ENCODE results near the gene CTBP2.

CTBP2 gene

DNA sequence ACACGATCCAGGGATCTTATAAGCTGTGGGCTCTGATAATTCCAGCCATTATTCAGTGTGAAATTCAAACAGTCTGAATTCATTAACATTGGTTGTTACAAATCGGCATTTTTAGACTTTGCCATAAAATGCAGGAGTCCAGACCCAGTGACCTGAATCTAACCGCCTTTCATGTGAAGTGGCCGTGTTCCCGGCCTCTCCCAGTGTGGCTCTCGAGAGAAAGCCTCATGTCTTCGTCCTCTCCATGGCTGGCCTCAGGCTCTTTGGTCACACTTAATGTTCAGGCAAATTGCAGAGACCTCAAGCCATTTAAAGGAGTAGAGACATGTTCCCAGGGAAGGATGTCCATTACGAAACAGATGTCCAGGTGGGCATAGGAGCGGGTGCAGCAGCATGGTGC, 59.3 kb downstream of the CTBP2 start:
- H3K9ac ChIP-seq (ENCODE audit: low read depth in 1 of 2, low read length in 2 of 2) = no peak overlapping the region

DNA sequence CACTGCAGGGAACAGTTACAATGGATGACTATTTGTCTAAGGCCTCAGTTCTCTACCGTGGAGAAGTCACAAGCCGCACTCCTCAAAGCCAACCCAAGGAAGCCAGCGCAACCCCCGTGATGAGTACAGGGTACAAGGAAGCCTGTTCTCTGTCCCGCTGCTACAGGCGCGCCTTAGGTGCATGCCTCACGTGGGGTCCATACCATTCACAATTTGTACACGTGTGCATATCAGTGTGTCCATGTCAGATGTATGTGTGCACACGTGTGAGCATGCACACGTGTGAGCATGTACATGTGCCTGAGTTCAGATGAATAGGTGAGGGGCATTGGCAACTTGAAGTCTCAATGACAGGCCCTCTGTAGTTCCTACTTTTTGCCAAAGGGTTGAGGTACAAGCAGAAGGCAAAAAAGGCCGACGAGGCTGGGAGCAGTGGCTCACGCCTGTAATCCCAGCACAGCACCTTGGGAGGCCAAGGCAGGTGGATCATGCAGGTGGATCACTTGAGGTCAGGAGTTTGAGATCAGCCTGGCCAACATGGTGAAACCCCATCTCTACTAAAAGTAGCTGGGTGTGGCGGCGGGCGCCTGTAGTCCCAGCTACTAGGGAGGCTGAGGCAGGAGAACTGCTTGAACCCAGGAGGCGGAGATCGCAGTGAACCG, 62.8 kb downstream of the CTBP2 start:
- no peaks in the 10 kb centered on the region for H3K9me3 ChIP-seq (ENCODE audit: control insufficient read depth in 2 of 2, low read length in 2 of 2)
- no peak overlapping the region for H3K4me3 ChIP-seq (ENCODE audit: low read length in 2 of 2)
- peaks cover 6 to 11% of the 10 kb centered on the region in 2 donors for H3K36me3 ChIP-seq (ENCODE audit: control insufficient read depth in 2 of 2, insufficient read depth in 2 of 2, low read length in 2 of 2)
- H3K9ac ChIP-seq (ENCODE audit: low read depth in 1 of 2, low read length in 2 of 2) = no peak overlapping the region
- peaks cover 0 to 14% of the 10 kb centered on the region in 2 donors for H3K4me1 ChIP-seq (ENCODE audit: control insufficient read depth in 2 of 2, insufficient read depth in 2 of 2, low read length in 2 of 2)
- no peak overlapping the region for H3K27ac ChIP-seq (ENCODE audit: low read depth in 2 of 2, low read length in 2 of 2)
- no peaks in the 10 kb centered on the region for H3K27me3 ChIP-seq (ENCODE audit: control insufficient read depth in 2 of 2, insufficient read depth in 2 of 2, low read length in 2 of 2)

More for the DNA sequence above, 59.3 kb downstream of the CTBP2 start:
- H3K27ac ChIP-seq (ENCODE audit: low read depth in 2 of 2, low read length in 2 of 2) = no peak overlapping the region
- H3K27me3 ChIP-seq (ENCODE audit: control insufficient read depth in 2 of 2, insufficient read depth in 2 of 2, low read length in 2 of 2) = no peaks in the 10 kb centered on the region
- H3K36me3 ChIP-seq (ENCODE audit: control insufficient read depth in 2 of 2, insufficient read depth in 2 of 2, low read length in 2 of 2) = peaks cover 3 to 7% of the 10 kb centered on the region in 2 donors
- peaks cover 0 to 17% of the 10 kb centered on the region in 2 donors for H3K4me1 ChIP-seq (ENCODE audit: control insufficient read depth in 2 of 2, insufficient read depth in 2 of 2, low read length in 2 of 2)
- no peaks in the 10 kb centered on the region for H3K9me3 ChIP-seq (ENCODE audit: control insufficient read depth in 2 of 2, low read length in 2 of 2)
- no peak overlapping the region for H3K4me3 ChIP-seq (ENCODE audit: low read length in 2 of 2)

DNA sequence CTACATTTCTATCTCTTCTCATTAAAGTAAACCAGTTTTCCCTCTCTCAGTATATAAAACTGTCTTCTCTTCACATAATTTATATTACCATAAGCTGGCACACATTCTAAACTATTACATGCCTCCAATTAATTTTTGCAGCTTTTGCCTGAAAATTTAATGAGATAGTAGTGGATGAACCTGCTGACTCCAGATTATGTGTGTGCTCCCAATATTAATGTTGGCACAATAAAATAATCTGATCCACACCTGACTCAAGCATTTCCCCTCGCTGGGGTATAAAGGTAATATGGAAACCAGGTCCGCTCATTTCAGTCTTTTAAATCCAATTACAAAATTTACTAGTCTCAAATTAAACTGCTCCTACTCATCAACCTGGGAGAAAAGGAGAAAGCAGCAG, 63.4 kb downstream of the CTBP2 start:
- Histone ChIP-seq H3K4me3 (ENCODE audit: low read length in 2 of 2) (no peak overlapping the region), H3K4me1 (ENCODE audit: control insufficient read depth in 2 of 2, insufficient read depth in 2 of 2, low read length in 2 of 2) (peaks cover 0 to 10% of the 10 kb centered on the region in 2 donors), H3K27me3 (ENCODE audit: control insufficient read depth in 2 of 2, insufficient read depth in 2 of 2, low read length in 2 of 2) (no peaks in the 10 kb centered on the region), H3K9ac (ENCODE audit: low read depth in 1 of 2, low read length in 2 of 2) (no peak overlapping the region), H3K27ac (ENCODE audit: low read depth in 2 of 2, low read length in 2 of 2) (no peak overlapping the region), H3K36me3 (ENCODE audit: control insufficient read depth in 2 of 2, insufficient read depth in 2 of 2, low read length in 2 of 2) (peaks cover 6 to 11% of the 10 kb centered on the region in 2 donors), H3K9me3 (ENCODE audit: control insufficient read depth in 2 of 2, low read length in 2 of 2) (no peaks in the 10 kb centered on the region)

DNA sequence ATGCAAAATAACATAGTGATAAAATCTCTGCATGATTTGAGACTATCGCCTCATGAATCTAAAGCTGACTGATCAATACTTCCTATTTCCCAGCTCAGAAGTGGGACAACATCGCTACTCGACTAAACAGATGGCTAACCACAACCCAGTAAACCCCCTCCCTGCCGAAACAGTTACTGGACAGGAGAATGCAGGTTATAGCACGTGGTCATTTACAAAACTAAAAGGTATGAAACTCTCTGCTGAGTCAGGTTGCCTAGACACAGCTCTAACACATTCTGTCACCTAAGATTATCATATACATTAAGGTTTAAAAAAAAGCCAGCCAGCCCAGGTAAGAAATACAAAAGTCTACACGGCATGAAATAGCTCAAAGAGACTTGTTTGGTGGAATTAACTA, 64.0 kb downstream of the CTBP2 start:
- Histone ChIP-seq H3K36me3 (ENCODE audit: control insufficient read depth in 2 of 2, insufficient read depth in 2 of 2, low read length in 2 of 2) (peaks cover 6 to 11% of the 10 kb centered on the region in 2 donors), H3K4me3 (ENCODE audit: low read length in 2 of 2) (no peak overlapping the region), H3K27ac (ENCODE audit: low read depth in 2 of 2, low read length in 2 of 2) (no peak overlapping the region), H3K27me3 (ENCODE audit: control insufficient read depth in 2 of 2, insufficient read depth in 2 of 2, low read length in 2 of 2) (no peaks in the 10 kb centered on the region), H3K9ac (ENCODE audit: low read depth in 1 of 2, low read length in 2 of 2) (no peak overlapping the region), H3K4me1 (ENCODE audit: control insufficient read depth in 2 of 2, insufficient read depth in 2 of 2, low read length in 2 of 2) (peaks cover 0 to 10% of the 10 kb centered on the region in 2 donors), H3K9me3 (ENCODE audit: control insufficient read depth in 2 of 2, low read length in 2 of 2) (no peaks in the 10 kb centered on the region)

DNA sequence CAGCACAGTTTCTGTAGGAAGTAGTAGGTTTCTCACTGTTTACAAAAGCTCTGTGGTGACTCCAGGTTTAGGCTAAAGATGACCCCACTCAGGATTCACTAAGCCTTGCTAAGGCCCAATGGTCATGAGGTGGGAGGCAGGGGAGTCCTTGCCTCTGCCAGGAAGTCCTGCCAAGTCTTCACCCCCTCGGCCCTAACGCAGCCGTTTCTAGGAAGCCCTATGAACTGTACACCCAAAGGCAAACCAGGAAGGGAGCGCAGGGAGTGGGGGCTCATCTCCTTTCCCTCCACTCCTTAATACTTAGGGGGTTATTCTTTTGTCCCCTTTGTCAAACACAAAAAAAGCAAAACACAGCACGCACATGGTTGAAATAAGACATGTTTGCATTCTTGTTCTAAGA, 64.6 kb downstream of the CTBP2 start:
- Histone ChIP-seq H3K9ac (ENCODE audit: low read depth in 1 of 2, low read length in 2 of 2) (no peak overlapping the region), H3K9me3 (ENCODE audit: control insufficient read depth in 2 of 2, low read length in 2 of 2) (no peaks in the 10 kb centered on the region), H3K36me3 (ENCODE audit: control insufficient read depth in 2 of 2, insufficient read depth in 2 of 2, low read length in 2 of 2) (peaks cover 3 to 13% of the 10 kb centered on the region in 2 donors), H3K4me1 (ENCODE audit: control insufficient read depth in 2 of 2, insufficient read depth in 2 of 2, low read length in 2 of 2) (peaks cover 0 to 10% of the 10 kb centered on the region in 2 donors), H3K27ac (ENCODE audit: low read depth in 2 of 2, low read length in 2 of 2) (no peak overlapping the region), H3K4me3 (ENCODE audit: low read length in 2 of 2) (no peak overlapping the region), H3K27me3 (ENCODE audit: control insufficient read depth in 2 of 2, insufficient read depth in 2 of 2, low read length in 2 of 2) (no peaks in the 10 kb centered on the region)

DNA sequence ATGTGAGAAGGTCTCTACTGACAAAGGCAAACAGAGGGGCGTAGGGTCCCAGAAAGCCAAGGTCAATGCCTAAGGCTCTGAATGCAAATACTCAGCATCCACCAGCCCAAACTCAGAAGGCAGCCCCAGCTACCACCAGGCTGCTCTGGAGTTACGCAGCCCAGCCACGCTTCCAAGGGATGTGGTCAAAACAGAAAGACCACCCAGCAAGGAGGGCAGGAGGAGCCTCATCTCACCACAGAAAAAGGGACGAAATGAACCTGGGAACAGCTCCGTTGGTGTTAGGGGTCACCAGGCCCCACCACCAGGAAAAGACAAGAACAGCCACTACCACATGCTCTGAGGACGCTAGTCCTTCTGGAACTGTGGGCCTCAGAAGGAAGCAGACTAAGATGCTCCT, 65.1 kb downstream of the CTBP2 start:
- H3K27ac ChIP-seq (ENCODE audit: low read depth in 2 of 2, low read length in 2 of 2) = no peak overlapping the region
- peaks cover 3 to 13% of the 10 kb centered on the region in 2 donors for H3K36me3 ChIP-seq (ENCODE audit: control insufficient read depth in 2 of 2, insufficient read depth in 2 of 2, low read length in 2 of 2)
- no peaks in the 10 kb centered on the region for H3K9me3 ChIP-seq (ENCODE audit: control insufficient read depth in 2 of 2, low read length in 2 of 2)
- H3K4me3 ChIP-seq (ENCODE audit: low read length in 2 of 2) = no peak overlapping the region
- H3K27me3 ChIP-seq (ENCODE audit: control insufficient read depth in 2 of 2, insufficient read depth in 2 of 2, low read length in 2 of 2) = no peaks in the 10 kb centered on the region
- peaks cover 0 to 10% of the 10 kb centered on the region in 2 donors for H3K4me1 ChIP-seq (ENCODE audit: control insufficient read depth in 2 of 2, insufficient read depth in 2 of 2, low read length in 2 of 2)
- H3K9ac ChIP-seq (ENCODE audit: low read depth in 1 of 2, low read length in 2 of 2) = no peak overlapping the region

DNA sequence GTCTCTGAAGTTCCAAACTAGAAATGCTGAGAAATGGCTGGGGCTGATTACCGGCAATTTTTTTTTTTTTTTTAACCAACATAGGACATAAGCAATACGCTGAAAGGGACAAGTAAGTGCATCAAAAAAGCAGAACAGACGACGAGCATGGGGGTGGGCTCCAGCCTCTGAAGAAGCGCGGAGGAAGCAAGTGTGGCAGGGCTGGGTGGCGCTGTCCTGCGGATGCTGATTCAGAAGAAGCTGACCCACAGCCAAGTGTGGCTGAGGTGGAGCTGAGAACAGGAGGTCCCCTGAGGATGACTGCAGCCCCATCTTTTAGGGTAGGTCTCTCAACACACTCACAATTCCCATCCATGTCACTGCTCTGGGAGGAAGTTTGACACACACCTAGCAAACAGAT, 65.6 kb downstream of the CTBP2 start:
- Histone ChIP-seq H3K27me3 (ENCODE audit: control insufficient read depth in 2 of 2, insufficient read depth in 2 of 2, low read length in 2 of 2) (no peaks in the 10 kb centered on the region), H3K9ac (ENCODE audit: low read depth in 1 of 2, low read length in 2 of 2) (no peak overlapping the region), H3K4me1 (ENCODE audit: control insufficient read depth in 2 of 2, insufficient read depth in 2 of 2, low read length in 2 of 2) (peaks cover 0 to 10% of the 10 kb centered on the region in 2 donors), H3K27ac (ENCODE audit: low read depth in 2 of 2, low read length in 2 of 2) (no peak overlapping the region), H3K36me3 (ENCODE audit: control insufficient read depth in 2 of 2, insufficient read depth in 2 of 2, low read length in 2 of 2) (peaks cover 3 to 13% of the 10 kb centered on the region in 2 donors), H3K9me3 (ENCODE audit: control insufficient read depth in 2 of 2, low read length in 2 of 2) (no peaks in the 10 kb centered on the region), H3K4me3 (ENCODE audit: low read length in 2 of 2) (no peak overlapping the region)

DNA sequence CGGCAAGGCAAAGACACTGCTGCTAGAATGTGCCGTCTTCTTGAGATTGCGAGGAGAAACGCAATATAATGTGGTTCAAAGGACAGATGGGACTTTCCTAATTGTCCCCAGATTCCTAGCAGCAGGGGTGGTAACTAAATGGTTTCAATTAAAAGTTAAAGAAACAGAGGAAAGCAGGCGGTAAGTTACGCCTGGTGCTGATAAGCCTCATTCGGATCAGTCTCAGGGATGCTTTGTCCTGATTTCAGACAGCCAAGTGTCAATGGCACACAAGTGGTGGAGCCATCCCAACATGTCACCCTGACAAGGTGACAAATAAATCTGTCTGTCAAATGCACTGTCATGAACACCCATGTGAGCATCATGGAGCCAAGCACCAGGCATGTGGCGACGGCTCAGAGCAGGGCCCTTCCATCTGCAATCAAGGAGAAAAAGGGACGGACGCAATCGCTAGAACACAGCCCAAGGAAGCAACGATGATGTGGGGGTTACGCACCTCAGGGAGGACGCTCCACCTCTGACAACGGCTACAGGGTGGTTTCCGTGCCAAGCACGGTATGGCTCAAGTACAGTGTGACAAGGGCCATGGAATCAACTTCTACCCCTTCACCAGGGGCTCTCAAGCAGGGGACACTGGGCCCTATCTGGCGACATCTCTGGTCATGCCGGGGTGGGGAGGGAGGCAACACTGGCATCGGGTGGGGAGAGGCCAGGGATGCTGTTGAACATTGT, 66.2 kb downstream of the CTBP2 start:
- H3K9ac ChIP-seq (ENCODE audit: low read depth in 1 of 2, low read length in 2 of 2) = no peak overlapping the region
- H3K4me3 ChIP-seq (ENCODE audit: low read length in 2 of 2) = no peak overlapping the region
- H3K27ac ChIP-seq (ENCODE audit: low read depth in 2 of 2, low read length in 2 of 2) = peak overlapping the region in 1 of 2 donors; percentile 59
- H3K27me3 ChIP-seq (ENCODE audit: control insufficient read depth in 2 of 2, insufficient read depth in 2 of 2, low read length in 2 of 2) = no peaks in the 10 kb centered on the region
- H3K9me3 ChIP-seq (ENCODE audit: control insufficient read depth in 2 of 2, low read length in 2 of 2) = no peaks in the 10 kb centered on the region
- peaks cover 3 to 13% of the 10 kb centered on the region in 2 donors for H3K36me3 ChIP-seq (ENCODE audit: control insufficient read depth in 2 of 2, insufficient read depth in 2 of 2, low read length in 2 of 2)
- peaks cover 0 to 10% of the 10 kb centered on the region in 2 donors for H3K4me1 ChIP-seq (ENCODE audit: control insufficient read depth in 2 of 2, insufficient read depth in 2 of 2, low read length in 2 of 2)

DNA sequence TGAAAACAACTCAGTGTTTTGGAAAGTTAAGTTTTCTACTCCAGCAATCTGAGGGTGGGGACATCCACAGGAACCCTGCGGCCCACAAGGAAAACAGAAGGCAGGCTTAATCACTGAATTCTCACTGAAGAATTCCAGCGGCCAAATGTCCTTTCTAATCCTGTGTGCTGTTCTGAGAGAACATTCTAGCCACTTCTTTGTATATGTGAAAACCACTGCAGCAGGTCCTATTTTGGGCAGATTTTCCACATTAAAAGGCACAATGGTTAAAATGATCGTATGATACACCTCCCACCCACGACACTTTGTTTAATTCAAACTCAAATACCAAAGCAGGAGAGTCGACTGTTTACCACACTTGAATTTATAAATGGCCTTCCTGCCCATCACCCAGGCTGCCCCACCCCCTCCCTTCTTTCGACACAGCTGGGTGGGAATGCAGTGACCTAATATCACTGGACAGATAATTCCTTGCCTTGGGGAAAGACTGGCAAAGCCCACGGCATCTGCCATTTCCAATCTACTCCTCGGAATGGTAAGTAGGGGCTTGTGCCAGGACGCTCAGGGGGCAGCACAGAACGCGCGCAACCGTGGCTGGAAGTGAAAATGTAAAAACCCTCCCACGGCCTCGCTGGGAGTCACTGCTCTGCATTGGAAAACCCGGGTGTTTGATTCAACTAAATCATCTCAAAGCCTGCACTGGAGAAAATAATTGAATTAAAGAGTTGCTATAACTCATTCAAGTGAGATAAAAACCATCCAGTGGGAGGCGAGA, 67.0 kb downstream of the CTBP2 start:
- Histone ChIP-seq H3K4me3 (ENCODE audit: low read length in 2 of 2) (no peak overlapping the region), H3K4me1 (ENCODE audit: control insufficient read depth in 2 of 2, insufficient read depth in 2 of 2, low read length in 2 of 2) (peaks cover 0 to 10% of the 10 kb centered on the region in 2 donors), H3K9ac (ENCODE audit: low read depth in 1 of 2, low read length in 2 of 2) (no peak overlapping the region), H3K27ac (ENCODE audit: low read depth in 2 of 2, low read length in 2 of 2) (peak overlapping the region in 1 of 2 donors; percentile 59), H3K36me3 (ENCODE audit: control insufficient read depth in 2 of 2, insufficient read depth in 2 of 2, low read length in 2 of 2) (peaks cover 8 to 13% of the 10 kb centered on the region in 2 donors), H3K9me3 (ENCODE audit: control insufficient read depth in 2 of 2, low read length in 2 of 2) (no peaks in the 10 kb centered on the region), H3K27me3 (ENCODE audit: control insufficient read depth in 2 of 2, insufficient read depth in 2 of 2, low read length in 2 of 2) (no peaks in the 10 kb centered on the region)

DNA sequence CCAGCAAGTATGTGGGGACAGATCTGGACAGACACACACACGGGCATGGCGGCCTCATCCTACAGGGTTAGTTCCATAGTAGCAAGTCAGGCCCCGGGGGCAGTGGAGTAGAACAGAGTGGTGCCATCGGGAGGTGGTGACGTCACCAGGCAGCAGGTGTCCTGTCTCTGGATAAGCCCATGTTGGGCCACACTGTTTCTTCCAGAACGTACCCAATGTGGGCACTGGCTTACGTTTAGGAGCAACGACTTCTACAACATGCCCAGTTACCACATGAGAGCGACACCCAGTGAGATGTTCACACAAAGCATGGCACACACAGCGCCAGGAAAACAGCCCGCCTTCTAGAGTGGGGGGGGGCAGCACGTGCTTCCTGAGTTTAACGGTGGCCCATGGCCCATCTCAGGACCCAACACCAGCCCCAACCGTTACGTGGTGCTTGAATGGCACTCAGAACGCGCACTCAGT, 67.8 kb downstream of the CTBP2 start:
- Histone ChIP-seq H3K9me3 (ENCODE audit: control insufficient read depth in 2 of 2, low read length in 2 of 2) (no peaks in the 10 kb centered on the region), H3K9ac (ENCODE audit: low read depth in 1 of 2, low read length in 2 of 2) (no peak overlapping the region), H3K36me3 (ENCODE audit: control insufficient read depth in 2 of 2, insufficient read depth in 2 of 2, low read length in 2 of 2) (peaks cover 13 to 21% of the 10 kb centered on the region in 2 donors), H3K4me3 (ENCODE audit: low read length in 2 of 2) (no peak overlapping the region), H3K4me1 (ENCODE audit: control insufficient read depth in 2 of 2, insufficient read depth in 2 of 2, low read length in 2 of 2) (peaks cover 0 to 10% of the 10 kb centered on the region in 2 donors), H3K27ac (ENCODE audit: low read depth in 2 of 2, low read length in 2 of 2) (peak overlapping the region; percentile 27 to 46), H3K27me3 (ENCODE audit: control insufficient read depth in 2 of 2, insufficient read depth in 2 of 2, low read length in 2 of 2) (no peaks in the 10 kb centered on the region)

All from mucosa of rectum (tissue), 2 donors.